ENCODE measurements around the gene PIP5K1B.

PIP5K1B gene

DNA sequence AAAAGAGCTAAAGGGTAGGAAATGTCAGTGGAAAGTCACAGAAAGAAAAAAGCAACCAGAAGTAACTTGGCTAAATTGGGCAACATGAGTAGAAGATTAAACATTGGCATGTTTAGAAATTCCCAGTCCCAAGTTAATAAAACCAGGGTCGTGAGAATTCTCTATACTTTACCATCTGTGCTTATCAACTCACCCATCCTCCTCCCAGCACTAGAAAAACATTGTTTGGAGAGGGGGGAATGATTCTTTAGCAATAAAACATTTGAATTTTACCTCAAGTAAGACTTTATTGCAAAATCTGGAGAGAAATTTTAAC, 229.2 kb downstream of the PIP5K1B start:
- DNase-seq (ENCODE audit: low read depth) = no peak
- no peak overlapping the region for H3K4me3 ChIP-seq (ENCODE audit: control insufficient read depth, low read depth, low read length)
- TF ChIP-seq, protein P1, sequence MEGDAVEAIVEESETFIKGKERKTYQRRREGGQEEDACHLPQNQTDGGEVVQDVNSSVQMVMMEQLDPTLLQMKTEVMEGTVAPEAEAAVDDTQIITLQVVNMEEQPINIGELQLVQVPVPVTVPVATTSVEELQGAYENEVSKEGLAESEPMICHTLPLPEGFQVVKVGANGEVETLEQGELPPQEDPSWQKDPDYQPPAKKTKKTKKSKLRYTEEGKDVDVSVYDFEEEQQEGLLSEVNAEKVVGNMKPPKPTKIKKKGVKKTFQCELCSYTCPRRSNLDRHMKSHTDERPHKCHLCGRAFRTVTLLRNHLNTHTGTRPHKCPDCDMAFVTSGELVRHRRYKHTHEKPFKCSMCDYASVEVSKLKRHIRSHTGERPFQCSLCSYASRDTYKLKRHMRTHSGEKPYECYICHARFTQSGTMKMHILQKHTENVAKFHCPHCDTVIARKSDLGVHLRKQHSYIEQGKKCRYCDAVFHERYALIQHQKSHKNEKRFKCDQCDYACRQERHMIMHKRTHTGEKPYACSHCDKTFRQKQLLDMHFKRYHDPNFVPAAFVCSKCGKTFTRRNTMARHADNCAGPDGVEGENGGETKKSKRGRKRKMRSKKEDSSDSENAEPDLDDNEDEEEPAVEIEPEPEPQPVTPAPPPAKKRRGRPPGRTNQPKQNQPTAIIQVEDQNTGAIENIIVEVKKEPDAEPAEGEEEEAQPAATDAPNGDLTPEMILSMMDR (IDR thresholded peaks at IDR 0.05; ENCODE audit: control insufficient read depth, insufficient read depth, low read depth, low read length, missing control alignments) = no peak

DNA sequence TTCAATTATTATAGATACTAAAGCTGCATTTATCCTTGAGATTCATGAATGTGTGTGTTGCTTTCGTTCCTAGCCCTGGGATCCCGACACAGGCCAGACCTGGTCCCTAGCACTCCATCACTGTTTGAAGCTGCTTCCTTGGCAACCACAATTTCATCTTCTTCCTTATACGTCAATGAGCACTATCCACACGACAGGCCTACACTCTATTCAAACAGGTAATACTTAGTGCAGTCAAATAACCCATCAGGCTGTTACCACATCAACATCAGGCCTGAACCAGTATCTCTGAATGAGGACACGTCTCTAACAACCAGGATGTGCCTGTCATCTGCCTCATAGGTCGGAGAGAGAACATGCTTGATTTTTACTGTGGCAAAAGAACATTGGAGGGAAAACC, 235.5 kb downstream of the PIP5K1B start:
- H3K4me3 ChIP-seq (ENCODE audit: control insufficient read depth, low read depth, low read length) = no peak overlapping the region
- no peak for DNase-seq (ENCODE audit: low read depth)
- TF ChIP-seq, protein P1 (IDR thresholded peaks at IDR 0.05; ENCODE audit: control insufficient read depth, insufficient read depth, low read depth, low read length, missing control alignments) = no peak

DNA sequence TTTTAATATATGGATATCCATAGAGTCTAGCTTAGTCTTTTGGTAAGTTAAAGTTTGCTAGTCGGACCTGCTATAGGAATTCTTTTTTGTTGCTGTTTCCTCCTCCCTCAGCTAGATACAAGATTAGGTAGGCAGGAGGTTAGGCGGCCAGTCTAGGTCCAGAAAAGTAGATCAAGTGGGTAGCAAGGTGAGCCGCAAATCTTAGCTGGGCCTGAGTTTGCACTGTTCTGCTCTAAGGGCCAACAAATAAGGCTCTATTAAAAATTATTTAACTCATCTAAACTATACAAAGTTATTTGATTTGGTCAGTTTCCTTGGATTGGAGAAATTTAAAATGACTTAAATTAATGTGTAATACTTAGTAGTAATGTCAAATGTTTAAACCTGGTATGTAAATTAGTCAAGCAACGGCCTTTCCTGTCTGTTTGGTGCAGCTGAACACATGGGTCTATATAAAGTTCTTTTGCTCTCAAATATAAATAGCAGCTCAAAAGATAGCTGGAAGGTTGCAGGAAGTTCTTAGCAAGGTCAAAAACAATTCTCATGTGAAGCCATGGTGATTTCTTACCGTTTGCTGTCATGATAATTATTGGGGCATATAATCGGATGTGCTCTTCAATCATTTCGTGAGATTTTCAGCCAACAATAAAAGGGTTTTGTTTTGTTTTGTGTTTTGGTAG, 236.9 kb downstream of the PIP5K1B start:
- DNase-seq (ENCODE audit: low read depth) = no peak
- no peak overlapping the region for H3K4me3 ChIP-seq (ENCODE audit: control insufficient read depth, low read depth, low read length)
- TF ChIP-seq, protein P1 (IDR thresholded peaks at IDR 0.05; ENCODE audit: control insufficient read depth, insufficient read depth, low read depth, low read length, missing control alignments) = no peak

DNA sequence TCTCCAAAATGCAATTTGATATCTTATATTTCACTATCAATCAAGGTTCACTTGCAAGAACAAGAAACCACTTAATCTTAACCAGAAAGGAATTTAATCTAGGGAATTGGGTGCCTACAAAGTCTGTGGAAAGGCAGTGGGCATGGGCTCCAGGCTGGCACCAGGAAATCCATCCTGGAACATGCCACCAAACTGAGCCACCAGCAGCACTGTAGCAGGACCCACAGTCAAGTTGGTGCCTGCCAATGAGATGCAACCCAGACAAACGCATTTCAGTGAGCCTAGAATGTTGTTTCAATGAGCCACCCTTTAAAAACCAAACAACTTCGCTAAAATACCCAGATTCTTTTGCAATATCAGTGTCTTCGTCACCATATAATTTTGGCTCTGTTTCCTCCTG, 237.8 kb downstream of the PIP5K1B start:
- no peak for DNase-seq (ENCODE audit: low read depth)
- no peak overlapping the region for H3K4me3 ChIP-seq (ENCODE audit: control insufficient read depth, low read depth, low read length)
- TF ChIP-seq, protein P1 (IDR thresholded peaks at IDR 0.05; ENCODE audit: control insufficient read depth, insufficient read depth, low read depth, low read length, missing control alignments) = no peak

DNA sequence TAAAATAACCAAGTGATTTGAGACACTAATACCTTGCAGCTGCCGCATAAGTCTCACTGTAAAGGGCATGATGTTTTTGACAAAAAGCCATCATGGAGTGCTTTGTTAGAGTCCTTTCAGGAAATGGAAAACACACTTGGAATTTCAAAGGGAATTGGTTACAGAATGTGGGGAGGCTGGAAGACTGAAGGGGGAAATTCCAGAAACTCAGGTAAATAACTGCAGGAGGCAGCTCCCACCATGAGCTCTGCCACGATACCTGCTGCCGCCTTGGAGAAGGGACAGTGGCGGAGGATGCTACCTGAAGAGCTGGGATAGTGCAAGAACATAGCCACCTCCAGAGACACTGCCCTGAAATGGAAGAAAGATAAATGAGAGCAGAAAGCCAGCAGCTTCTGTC, 242.0 kb downstream of the PIP5K1B start:
- TF ChIP-seq, protein P1 (IDR thresholded peaks at IDR 0.05; ENCODE audit: control insufficient read depth, insufficient read depth, low read depth, low read length, missing control alignments) = no peak
- DNase-seq (ENCODE audit: low read depth) = no peak

DNA sequence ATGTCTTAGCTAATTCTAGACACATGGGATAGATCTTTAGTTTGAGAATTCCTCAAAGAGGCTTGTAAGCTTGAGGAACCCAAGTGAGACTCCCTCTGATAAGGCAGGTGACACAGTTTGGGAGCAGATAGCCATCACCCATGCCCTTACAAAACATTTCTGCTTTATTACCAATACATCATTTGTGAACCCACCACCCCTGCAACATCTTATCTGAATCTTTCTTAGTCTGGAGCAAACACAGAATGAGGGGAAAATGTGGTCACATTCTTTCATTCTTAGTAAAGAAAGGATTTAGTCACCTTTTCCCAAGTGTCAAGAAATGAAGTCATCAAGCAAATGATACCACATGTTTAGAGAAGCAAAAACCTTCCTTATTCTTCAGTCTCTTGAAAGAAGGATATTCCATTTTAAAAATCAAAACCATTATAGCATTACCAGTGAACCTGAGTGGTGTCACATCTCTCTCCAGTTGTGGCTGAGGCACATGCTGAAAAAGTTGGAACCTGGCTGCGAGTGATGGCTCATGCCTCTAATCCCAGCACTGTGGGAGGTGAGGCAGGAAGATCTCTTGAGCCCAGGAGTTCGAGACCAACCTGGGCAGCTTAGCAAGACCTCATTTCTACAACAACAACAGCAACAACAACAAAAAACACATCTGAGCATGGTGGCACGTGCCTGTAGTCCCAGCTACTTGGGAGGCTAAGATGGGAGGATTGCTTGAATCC, 243.0 kb downstream of the PIP5K1B start:
- no peak for DNase-seq (ENCODE audit: low read depth)
- no peak overlapping the region for H3K4me3 ChIP-seq (ENCODE audit: control insufficient read depth, low read depth, low read length)

More for the DNA sequence above, 242.0 kb downstream of the PIP5K1B start:
- H3K4me3 ChIP-seq (ENCODE audit: control insufficient read depth, low read depth, low read length) = no peak overlapping the region

More for the DNA sequence above, 243.0 kb downstream of the PIP5K1B start:
- TF ChIP-seq, protein P1 (IDR thresholded peaks at IDR 0.05; ENCODE audit: control insufficient read depth, insufficient read depth, low read depth, low read length, missing control alignments) = no peak

Data from AG09309 (cell line).